ENCODE results near the gene TNFRSF12A. TPM values are rescaled to one million over a fixed set of nuclear protein-coding genes. Genes with fewer than 3 reads are reported as not detected.
A peak's percentile ranks its signal among the peaks of the same experiment; 100 is the strongest.

The TNFRSF12A gene
- total and polyA plus RNA-seq, 9 of the 15 experiments (the other 6 are each of a cell fraction or from before 2014, with no cell fraction given): 0.41 to 61.8 (median 26.5) TPM

DNA sequence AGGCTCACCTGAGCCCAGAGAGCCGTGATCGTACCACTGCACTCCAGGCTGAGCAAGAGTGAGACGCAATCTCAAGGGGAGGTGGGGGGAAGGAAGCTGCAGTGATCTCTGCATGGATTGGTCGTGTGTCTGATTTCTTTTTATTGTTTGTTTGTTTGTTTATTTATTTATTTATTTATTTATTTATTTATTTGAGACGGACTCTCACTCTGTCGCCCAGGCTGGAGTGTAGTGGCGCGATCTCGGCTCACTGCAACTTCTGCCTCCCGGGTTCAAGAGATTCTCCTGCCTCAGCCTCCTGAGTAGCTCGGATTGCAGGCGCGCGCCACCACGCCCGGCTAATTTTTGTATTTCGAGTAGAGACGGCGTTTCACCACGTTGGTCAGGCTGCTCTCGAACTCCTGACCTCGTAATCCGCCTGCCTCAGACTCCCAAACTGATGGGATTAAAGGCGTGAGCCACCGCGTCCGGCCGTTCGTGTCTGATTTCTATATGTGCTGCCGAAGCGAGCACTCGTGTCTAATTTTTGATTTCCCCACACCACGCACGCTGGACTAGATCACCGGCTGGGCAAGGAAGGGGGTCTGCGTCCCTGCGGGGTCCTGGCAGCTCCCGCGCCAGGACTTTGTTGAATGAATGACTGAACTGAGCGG, 448 bp upstream of the TNFRSF12A start:
- Histone ChIP-seq H4K20me1 (replicated peaks; ENCODE audit: control insufficient read depth, insufficient read depth, low read length) (peaks cover 28% of the 10 kb centered on the region), H3K36me3 (ENCODE audit: control insufficient read depth, insufficient read depth, low read length) (peaks cover 15% of the 10 kb centered on the region; the same call in 2 of the 3 replicates), H3K4me1 (replicated peaks in 1 of 2; ENCODE audit: control insufficient read depth in 2 of 2, insufficient read depth in 2 of 2, low read length in 2 of 2) (peaks cover 38 to 91% of the 10 kb centered on the region in 2 experiments), H3K9ac (ENCODE audit: insufficient read depth in 1 of 2, low read depth in 2 of 2, low read length in 2 of 2) (peak overlapping the region; percentile 59 to 94), H3K79me2 (ENCODE audit: control insufficient read depth, insufficient read depth, low read length) (peaks cover 37% of the 10 kb centered on the region), H3K4me3 (peak overlapping the region; percentile 82), H2AFZ (ENCODE audit: low read depth, low read length) (peak overlapping the region; percentile 97), H3K9me1 (ENCODE audit: control insufficient read depth, insufficient read depth, low read length) (peaks cover 2% of the 10 kb centered on the region), H3K27ac (ENCODE audit: extremely low read depth, low read depth, low read length) (peak overlapping the region; percentile 90), H3K4me2 (ENCODE audit: insufficient read depth, low read length) (peak overlapping the region; percentile 90), H3K27me3 (ENCODE audit: control insufficient read depth in 2 of 2, insufficient read depth in 2 of 2, low read length in 2 of 2) (no peaks in the 10 kb centered on the region), H3K9me3 (replicated peaks; ENCODE audit: control insufficient read depth, insufficient read depth, low read depth, low read length) (no peaks in the 10 kb centered on the region)
- DNase-seq (ENCODE audit: extremely low read depth in 1 of 4, low spot score in 3 of 4) (no peak), FAIRE-seq (no peak), ATAC-seq (no peak)
- intact Hi-C loops (cut with micrococcal nuclease) (loop anchor here (1.0 to 10.0 kb wide), 2 partner anchors 11 to 55 kb away; partner anchors contain the start of genes KREMEN2 and PAQR4), in situ Hi-C loops (cut with MboI) (no loop called here)
- BruUV-seq (replicated peaks): no TSS peak
- ChIA-PET CTCF (ENCODE audit: low intra/inter-chr PET ratio) (interaction anchor here (0.6 kb wide), 1 partner anchor 40 kb away, joined by 6 read pairs; no protein-coding TSS in a partner anchor), POLR2A (interaction anchor here (0.6 to 3.3 kb wide), 8 partner anchors 10 to 410 kb away, joined by 3 to 29 read pairs (median 4); no protein-coding TSS in a partner anchor)
- 25% methylated on average over 36 of the region's 40 CpGs for WGBS (ENCODE audit: insufficient coverage, low coverage, missing lambda C conversion rate)
- TF ChIP-seq HMGXB4 (CRISPR knock-in tag; IDR thresholded peaks at IDR 0.05): no peak
- TF ChIP-seq, protein P1, sequence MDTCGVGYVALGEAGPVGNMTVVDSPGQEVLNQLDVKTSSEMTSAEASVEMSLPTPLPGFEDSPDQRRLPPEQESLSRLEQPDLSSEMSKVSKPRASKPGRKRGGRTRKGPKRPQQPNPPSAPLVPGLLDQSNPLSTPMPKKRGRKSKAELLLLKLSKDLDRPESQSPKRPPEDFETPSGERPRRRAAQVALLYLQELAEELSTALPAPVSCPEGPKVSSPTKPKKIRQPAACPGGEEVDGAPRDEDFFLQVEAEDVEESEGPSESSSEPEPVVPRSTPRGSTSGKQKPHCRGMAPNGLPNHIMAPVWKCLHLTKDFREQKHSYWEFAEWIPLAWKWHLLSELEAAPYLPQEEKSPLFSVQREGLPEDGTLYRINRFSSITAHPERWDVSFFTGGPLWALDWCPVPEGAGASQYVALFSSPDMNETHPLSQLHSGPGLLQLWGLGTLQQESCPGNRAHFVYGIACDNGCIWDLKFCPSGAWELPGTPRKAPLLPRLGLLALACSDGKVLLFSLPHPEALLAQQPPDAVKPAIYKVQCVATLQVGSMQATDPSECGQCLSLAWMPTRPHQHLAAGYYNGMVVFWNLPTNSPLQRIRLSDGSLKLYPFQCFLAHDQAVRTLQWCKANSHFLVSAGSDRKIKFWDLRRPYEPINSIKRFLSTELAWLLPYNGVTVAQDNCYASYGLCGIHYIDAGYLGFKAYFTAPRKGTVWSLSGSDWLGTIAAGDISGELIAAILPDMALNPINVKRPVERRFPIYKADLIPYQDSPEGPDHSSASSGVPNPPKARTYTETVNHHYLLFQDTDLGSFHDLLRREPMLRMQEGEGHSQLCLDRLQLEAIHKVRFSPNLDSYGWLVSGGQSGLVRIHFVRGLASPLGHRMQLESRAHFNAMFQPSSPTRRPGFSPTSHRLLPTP (IDR thresholded peaks at IDR 0.05; ENCODE audit: borderline replicate concordance, extremely low read depth, insufficient read length): peak; percentile 35
- TF ChIP-seq, protein P2, sequence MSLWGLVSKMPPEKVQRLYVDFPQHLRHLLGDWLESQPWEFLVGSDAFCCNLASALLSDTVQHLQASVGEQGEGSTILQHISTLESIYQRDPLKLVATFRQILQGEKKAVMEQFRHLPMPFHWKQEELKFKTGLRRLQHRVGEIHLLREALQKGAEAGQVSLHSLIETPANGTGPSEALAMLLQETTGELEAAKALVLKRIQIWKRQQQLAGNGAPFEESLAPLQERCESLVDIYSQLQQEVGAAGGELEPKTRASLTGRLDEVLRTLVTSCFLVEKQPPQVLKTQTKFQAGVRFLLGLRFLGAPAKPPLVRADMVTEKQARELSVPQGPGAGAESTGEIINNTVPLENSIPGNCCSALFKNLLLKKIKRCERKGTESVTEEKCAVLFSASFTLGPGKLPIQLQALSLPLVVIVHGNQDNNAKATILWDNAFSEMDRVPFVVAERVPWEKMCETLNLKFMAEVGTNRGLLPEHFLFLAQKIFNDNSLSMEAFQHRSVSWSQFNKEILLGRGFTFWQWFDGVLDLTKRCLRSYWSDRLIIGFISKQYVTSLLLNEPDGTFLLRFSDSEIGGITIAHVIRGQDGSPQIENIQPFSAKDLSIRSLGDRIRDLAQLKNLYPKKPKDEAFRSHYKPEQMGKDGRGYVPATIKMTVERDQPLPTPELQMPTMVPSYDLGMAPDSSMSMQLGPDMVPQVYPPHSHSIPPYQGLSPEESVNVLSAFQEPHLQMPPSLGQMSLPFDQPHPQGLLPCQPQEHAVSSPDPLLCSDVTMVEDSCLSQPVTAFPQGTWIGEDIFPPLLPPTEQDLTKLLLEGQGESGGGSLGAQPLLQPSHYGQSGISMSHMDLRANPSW (CRISPR knock-in tag; IDR thresholded peaks at IDR 0.05): 0 out of 2 replicates have a peak, but pooled peaks have one; percentile 60
- TF ChIP-seq AFF1 (IDR thresholded peaks at IDR 0.05; ENCODE audit: low read depth in 1 of 2, partially characterized antibody in 2 of 2): peak in 1 of 2 experiments; percentile 55
- no peak for TF ChIP-seq GATAD2B (IDR thresholded peaks at IDR 0.05; ENCODE audit: borderline replicate concordance)
- peak; percentile 36; the same call in 1 of the 2 replicates for TF ChIP-seq PHF8 (IDR thresholded peaks at IDR 0.05; ENCODE audit: borderline replicate concordance, low read length)

All from K562 (cell line).